RWPE1 (cell line): ENCODE data around the gene RXRB.
"Not testable (repeated sequence)": the region's sequence is repeated elsewhere in the genome, so short reads cannot be mapped to it uniquely, and the experiment has no call there.

Experiments
- CTCF ChIA-PET: fragments of 350-600 bp; sonication (Branson Sonifier 250); formaldehyde crosslinking; extraction: SDS; loops from one replicate; lab custom pipeline; 2021; lab: Yijun Ruan, JAX
- POLR2A ChIA-PET: fragments of 400-600 bp; formaldehyde crosslinking; extraction: SDS; loops from one replicate; lab custom pipeline; 2020; ENCODE audit warnings: antibody characterized with exemption; ENCODE audit not compliant: low non-redundant PET; lab: Yijun Ruan, JAX
- DNase-seq: peaks from one replicate; pipeline ENCODE4 v3.0.0; 2012; ENCODE audit warnings: low spot score
- H3K27ac ChIP-seq: fragments of 450-650 bp; 2 replicates; pipeline ENCODE4 v1.5.1; 2017
- TF ChIP-seq, protein P1 (sequence below): fragments of 450-650 bp; conservative IDR thresholded peaks from 2 replicates; pipeline ENCODE4 v1.5.1; 2017; ENCODE audit warnings: low read depth, mild to moderate bottlenecking

RXRB gene

DNA sequence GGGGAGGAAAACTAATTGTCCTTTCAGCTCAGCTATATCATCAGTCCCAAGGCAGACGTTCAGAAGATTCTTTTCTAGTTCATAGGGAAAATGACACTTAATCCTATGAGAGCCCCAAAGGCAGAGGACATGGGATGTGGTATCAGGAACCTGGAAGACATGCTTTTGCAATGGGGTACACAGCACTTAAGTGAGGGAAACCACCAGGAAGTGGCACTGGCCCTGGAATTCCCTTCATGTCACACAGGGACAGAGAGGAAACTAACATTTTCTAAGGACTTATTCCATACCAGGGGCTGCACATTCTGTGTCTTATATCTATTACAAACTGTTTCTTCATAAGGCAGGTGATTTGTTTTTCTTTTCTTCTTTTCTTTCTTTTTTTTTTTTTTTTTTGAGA, 43.0 kb upstream of the RXRB start:
- ChIA-PET CTCF (interaction anchor here (0.6 to 0.7 kb wide), 3 partner anchors 46 to 279 kb away, joined by 3 to 4 read pairs (median 3); no protein-coding TSS in a partner anchor), POLR2A (no interaction called here)
- TF ChIP-seq, protein P1, sequence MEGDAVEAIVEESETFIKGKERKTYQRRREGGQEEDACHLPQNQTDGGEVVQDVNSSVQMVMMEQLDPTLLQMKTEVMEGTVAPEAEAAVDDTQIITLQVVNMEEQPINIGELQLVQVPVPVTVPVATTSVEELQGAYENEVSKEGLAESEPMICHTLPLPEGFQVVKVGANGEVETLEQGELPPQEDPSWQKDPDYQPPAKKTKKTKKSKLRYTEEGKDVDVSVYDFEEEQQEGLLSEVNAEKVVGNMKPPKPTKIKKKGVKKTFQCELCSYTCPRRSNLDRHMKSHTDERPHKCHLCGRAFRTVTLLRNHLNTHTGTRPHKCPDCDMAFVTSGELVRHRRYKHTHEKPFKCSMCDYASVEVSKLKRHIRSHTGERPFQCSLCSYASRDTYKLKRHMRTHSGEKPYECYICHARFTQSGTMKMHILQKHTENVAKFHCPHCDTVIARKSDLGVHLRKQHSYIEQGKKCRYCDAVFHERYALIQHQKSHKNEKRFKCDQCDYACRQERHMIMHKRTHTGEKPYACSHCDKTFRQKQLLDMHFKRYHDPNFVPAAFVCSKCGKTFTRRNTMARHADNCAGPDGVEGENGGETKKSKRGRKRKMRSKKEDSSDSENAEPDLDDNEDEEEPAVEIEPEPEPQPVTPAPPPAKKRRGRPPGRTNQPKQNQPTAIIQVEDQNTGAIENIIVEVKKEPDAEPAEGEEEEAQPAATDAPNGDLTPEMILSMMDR = no peak
- no peak overlapping the region for H3K27ac ChIP-seq
- DNase-seq = no peak

DNA sequence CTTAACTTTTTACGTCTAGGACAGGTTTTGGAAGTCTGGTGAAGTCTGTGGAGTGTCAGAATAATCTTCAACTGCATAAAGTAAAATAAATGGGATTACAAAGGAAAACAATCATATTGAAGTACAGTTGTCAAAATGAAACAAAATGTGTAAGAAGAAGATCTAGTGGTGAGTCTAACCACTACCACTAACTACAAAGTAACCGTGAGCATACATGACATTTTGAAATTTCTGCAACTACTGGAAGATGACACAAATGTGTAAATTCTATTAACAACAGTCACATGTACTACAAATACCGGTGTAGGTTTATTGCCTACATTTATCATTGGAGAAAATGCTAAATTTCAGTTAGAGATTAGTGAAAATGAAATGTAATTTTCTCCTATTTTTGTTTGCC, 41.5 kb upstream of the RXRB start:
- TF ChIP-seq, protein P1 = no peak
- DNase-seq = no peak
- H3K27ac ChIP-seq = no peak overlapping the region
- ChIA-PET CTCF (interaction anchor here (0.7 kb wide), 1 partner anchor 44 kb away, joined by 3 read pairs; no protein-coding TSS in a partner anchor), POLR2A (no interaction called here)

DNA sequence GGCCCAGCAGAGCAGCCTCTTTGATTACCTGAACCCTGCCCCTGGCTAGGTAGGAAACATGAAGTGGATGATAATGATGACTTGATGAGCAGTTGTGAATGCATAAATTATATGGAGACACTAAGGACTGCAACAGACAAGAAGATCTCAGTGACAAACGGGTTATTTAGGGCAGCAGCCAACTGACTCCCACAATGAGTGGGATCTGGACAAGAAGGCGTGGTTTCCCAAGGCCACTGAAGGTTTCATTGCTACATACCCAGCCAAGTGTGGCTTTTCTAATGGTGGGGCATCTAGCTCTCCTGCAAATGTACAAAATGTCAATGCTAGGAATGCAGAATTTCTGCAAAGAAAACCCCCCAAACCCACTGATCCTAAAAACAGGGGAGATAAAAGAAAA, 37.3 kb upstream of the RXRB start:
- POLR2A ChIA-PET = no interaction called here
- DNase-seq = no peak
- CTCF ChIA-PET = interaction anchor here (0.6 kb wide), 1 partner anchor 11 kb away, joined by 3 read pairs; no protein-coding TSS in a partner anchor
- TF ChIP-seq, protein P1 = no peak
- no peak overlapping the region for H3K27ac ChIP-seq

DNA sequence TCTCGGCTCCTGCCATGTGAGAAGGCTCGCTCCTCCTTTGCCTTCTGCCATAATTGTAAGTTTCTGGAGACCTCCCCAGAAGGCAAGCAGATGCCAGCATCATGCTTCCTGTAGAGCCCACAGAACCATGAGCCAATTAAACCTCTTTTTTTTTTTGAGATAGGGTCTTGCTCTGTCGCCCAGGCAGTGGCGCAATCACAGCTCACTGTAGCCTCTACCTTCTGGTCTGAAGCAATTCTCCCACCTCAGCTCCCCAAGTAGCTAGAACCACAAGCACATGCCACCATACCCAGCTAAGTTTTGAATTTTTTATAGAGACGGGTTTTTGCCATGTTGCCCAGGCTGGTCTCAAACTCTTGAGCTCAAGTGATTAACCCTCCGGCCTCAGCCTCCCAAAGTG, 36.4 kb upstream of the RXRB start:
- POLR2A ChIA-PET = no interaction called here
- DNase-seq = no peak
- no peak overlapping the region for H3K27ac ChIP-seq
- CTCF ChIA-PET = no interaction called here
- TF ChIP-seq, protein P1 = no peak

DNA sequence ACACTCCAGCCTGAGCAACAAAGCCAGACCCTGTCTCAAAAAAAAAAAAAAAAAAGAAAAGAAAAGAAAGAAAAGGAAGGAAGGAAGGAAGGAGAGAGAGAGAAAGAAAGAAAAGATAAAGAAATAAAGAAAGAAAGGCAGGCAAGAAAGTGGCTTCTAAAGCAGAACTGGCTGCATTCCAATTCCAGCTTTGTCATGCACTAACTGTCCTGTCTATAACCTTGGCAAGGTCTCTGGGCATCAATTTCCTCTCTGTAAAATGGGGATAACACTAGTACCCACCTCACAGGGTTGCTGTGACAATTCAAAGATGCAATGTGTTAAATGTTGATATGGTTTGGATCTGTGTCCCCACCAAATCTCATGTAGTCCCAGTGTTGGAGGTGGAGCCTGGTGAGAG, 35.9 kb upstream of the RXRB start:
- DNase-seq = no peak
- no peak overlapping the region for H3K27ac ChIP-seq
- ChIA-PET CTCF (interaction anchor here (0.7 kb wide), 1 partner anchor 63 kb away, joined by 4 read pairs; no protein-coding TSS in a partner anchor), POLR2A (interaction anchor here (0.6 kb wide), 2 partner anchors 28 to 256 kb away, joined by 3 to 5 read pairs; partner anchors contain the start of gene RING1)
- TF ChIP-seq, protein P1 = no peak

DNA sequence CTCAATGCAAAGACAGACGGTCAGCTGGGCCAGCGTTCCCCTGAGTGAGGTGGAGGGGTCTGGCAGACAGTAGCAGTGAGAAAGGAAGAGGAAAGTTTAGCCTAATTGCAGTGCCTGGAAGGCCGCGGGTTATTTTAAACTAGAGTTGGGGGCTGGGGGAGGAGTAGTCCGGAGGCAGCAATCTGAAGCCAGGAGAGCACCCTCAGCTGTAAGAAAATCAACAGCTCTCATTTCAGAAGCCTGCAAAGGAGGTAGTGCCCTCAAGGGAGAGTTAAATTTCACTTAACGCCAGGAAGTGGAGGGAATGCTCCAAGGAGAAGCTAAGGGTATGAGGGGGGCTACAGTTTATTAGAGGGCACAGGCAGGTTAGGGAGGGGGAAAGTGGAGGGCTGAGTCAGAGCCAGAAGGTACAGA, 34.8 kb upstream of the RXRB start:
- CTCF ChIA-PET = interaction anchor here (0.6 to 1.4 kb wide), 3 partner anchors 13 to 126 kb away, joined by 4 to 6 read pairs (median 4); no protein-coding TSS in a partner anchor

DNA sequence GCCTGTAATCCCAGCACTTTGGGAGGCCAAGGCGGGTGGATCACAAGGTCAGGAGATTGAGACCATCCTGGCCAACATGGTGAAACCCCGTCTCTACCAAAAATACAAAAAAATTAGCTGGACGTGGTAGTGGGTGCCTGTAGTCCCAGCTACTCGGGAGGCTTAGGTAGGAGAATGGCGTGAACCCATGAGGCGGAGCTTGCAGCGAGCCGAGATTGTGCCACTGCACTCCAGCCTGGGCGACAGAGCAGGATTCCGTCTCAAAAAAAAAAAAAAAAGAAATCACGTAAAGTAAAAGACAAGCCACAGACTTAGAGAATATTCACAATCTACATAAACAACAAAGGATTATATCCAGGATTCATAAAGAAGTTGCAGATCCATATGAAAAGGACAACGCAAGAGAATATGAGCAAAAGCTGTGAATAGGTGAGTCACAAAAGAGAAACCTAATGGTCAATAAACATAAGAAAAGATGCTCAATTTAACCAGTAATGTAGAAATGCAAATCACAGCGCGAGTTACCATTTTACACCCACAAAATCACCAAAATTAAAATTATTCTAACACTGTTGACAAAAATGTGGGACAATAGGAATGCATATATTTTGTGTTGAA, 26.1 kb upstream of the RXRB start:
- DNase-seq, POLR2A ChIA-PET, H3K27ac ChIP-seq: not testable (repeated sequence)
- CTCF ChIA-PET = interaction anchor here (0.6 to 0.7 kb wide), 4 partner anchors 11 to 186 kb away, joined by 3 to 10 read pairs (median 3); no protein-coding TSS in a partner anchor

More for the DNA sequence above, 34.8 kb upstream of the RXRB start:
- POLR2A ChIA-PET = no interaction called here
- TF ChIP-seq, protein P1 = no peak
- no peak overlapping the region for H3K27ac ChIP-seq
- DNase-seq = no peak
